GM03348 (cell line): ENCODE results near the gene AQP6.
A peak's percentile ranks its signal among the peaks of the same experiment; 100 is the strongest.
"Not testable (repeated sequence)": the region's sequence is repeated elsewhere in the genome, so short reads cannot be mapped to it uniquely, and the experiment has no call there.

Experiments used
- DNase-seq: peaks from one replicate; pipeline ENCODE4 v3.0.0; 2012; ENCODE audit warnings: low spot score

Gene AQP6

GRCh38 chr12:49969651-49970429 lies 2.9 kb upstream of the AQP6 start:
- DNase-seq = no peak

GRCh38 chr12:49970658-49971057 lies 2.1 kb upstream of the AQP6 start:
- DNase-seq = no peak

GRCh38 chr12:49971141-49971540 lies 1.6 kb upstream of the AQP6 start:
- DNase-seq = no peak

GRCh38 chr12:49972129-49972528 lies 618 bp upstream of the AQP6 start:
- no peak for DNase-seq

GRCh38 chr12:49973361-49973830 lies 649 bp downstream of the AQP6 start:
- DNase-seq = no peak

GRCh38 chr12:49974231-49974675 lies 1.5 kb downstream of the AQP6 start:
- DNase-seq = peak; percentile 79

GRCh38 chr12:49974677-49975317 lies 2.0 kb downstream of the AQP6 start:
- DNase-seq = no peak

- no peak for DNase-seq
These were observed 2.6 kb downstream of the AQP6 start for GRCh38 chr12:49975318-49975761.

- DNase-seq = no peak
These were observed 3.8 kb downstream of the AQP6 start for GRCh38 chr12:49976557-49976956.

- DNase-seq = no peak
These were observed 5.4 kb downstream of the AQP6 start for GRCh38 chr12:49978125-49978524.

- DNase-seq = no peak
These were observed 6.4 kb downstream of the AQP6 start for GRCh38 chr12:49979016-49979586.

- no peak for DNase-seq
These were observed 7.0 kb downstream of the AQP6 start for GRCh38 chr12:49979791-49980190.

GRCh38 chr12:49980501-49981349 lies 8.0 kb downstream of the AQP6 start:
- DNase-seq = no peak

- no peak for DNase-seq
These were observed 9.7 kb downstream of the AQP6 start for GRCh38 chr12:49982246-49983087.

GRCh38 chr12:49983892-49984291 lies 11.1 kb downstream of the AQP6 start:
- peak; percentile 86 for DNase-seq

GRCh38 chr12:49984476-49985359 lies 12.0 kb downstream of the AQP6 start:
- no peak for DNase-seq

- no peak for DNase-seq
These were observed 13.2 kb downstream of the AQP6 start for GRCh38 chr12:49985981-49986380.

GRCh38 chr12:49986476-49986875 lies 13.7 kb downstream of the AQP6 start:
- not testable (repeated sequence) for DNase-seq

- no peak for DNase-seq
These were observed 15.0 kb downstream of the AQP6 start for GRCh38 chr12:49987625-49988303.

- not testable (repeated sequence) for DNase-seq
These were observed 16.7 kb downstream of the AQP6 start for GRCh38 chr12:49989400-49989799.
